GM18861 (cell line): ENCODE measurements around the gene C1orf21.
"Not testable (repeated sequence)": the region's sequence is repeated elsewhere in the genome, so short reads cannot be mapped to it uniquely, and the experiment has no call there.

Experiments
- ATAC-seq: cut with Tn5 transposase; IDR thresholded peaks from one replicate; pipeline ENCODE4 v1.9.1; 2021; ENCODE audit not compliant: unreplicated experiment

Gene C1orf21

DNA sequence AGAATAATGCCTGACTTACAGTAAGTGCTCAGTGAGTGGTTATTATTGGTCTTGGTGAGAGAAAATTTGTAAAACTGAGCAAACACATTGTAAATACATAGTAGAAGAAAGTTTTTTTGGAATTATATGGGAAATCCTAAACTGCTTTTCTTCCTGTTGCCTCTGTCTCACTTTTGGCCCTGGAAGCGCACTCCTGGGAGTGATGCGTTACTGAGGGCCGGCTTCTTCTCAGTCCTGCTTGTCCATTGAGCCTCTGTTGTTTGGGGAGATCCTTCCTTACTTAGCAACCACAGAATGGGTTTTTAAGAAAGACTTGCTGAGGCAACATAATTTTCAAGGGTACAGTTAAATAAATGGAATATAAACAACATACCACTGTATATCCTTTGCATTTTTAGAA lies 201.9 kb downstream of the C1orf21 start:
- ATAC-seq: no peak

DNA sequence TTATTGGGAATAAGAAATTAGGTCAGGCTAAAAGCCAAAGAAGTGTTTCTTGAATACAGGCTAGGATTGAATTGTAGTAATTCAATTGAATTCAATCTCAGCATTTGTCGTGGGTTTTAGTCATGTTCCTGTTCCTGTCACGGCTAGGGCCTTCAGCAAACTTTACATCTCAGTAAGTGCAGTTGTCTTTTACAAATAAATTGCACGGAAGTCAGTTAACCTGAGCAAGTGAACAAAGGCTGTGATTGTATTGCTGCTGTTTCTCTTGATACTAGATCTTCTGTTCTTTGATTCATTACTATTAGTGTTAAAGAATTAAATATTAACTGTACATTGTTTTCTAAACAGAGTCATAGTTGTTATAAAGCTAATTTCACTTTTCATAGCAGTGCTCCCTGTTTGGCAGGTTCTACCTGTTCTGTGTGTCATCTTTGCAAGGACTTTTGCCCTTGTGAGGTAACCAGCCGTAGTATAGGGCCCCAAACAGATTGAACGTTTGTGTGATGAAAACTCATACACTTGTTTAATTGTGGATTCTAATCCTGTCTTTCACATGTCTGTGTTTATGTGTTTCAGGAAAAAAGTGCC lies 203.4 kb downstream of the C1orf21 start:
- no peak for ATAC-seq

DNA sequence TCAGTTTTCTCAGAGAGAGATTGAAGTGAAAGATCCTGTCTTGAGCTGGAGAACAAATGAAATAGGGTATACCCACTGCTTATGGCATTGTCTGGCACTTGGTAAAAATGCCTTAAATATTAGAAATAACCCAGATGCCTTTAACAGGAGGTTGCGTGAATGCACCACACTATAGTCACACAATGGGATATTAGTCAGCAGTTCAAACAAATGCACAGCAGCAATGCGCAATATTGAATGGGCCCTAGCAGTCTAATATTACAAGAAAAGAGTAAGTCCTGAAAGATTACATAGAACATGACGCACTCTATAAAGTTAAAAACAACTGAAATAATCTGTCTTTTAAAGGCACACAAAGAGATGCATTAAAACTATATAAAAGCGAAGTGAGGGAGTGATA lies 206.8 kb downstream of the C1orf21 start:
- ATAC-seq: no peak

DNA sequence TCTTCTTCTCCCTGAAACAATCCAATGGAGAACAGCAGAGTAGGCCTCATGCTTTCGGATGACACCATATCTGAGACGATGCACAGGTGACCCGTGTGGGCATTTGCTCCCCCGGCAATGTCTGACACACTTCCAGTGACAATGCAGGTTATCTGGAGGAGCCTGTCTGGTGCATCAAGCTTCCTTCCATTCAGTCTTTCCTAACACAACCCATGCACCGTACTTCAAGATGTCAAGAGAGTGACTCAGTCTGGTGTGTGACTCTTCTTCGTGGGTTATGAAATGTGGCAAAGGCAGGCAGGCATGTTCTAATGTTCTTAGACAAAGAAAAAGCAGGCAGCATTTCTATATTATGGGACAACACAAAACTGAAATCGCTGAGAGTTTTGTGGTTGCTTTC lies 208.8 kb downstream of the C1orf21 start:
- no peak for ATAC-seq

DNA sequence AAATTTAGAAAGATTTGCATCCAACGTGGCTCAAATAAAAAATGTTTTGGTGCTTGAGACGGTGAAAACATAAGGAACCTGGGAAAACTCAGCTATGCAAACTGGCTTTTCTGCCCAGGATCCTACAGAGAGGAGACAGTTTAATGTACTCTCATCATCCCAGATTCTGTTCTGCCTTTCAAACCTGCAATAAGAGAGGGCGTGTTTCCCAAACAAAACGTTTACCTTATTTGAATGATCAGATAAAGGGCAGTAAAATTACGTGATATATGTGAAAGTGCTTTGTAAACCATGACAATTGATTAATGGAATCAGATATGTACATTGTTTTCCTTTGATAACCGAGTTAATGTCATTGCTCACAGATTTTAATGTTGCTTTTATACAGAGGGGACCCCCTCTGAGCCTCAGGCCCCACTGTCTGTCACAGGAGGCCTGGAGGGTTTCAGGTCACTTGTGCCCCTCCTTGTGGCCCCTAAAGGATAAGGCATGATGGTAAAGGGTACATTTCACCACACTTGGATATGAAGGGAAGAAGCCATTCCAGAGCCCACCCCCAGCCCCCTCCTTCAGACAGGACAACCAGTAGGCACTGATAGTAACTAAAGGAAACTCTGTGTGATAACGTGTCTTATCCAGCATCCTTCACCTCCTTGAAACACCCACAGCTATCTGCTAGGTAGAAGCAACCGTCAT lies 210.3 kb downstream of the C1orf21 start:
- ATAC-seq: no peak

DNA sequence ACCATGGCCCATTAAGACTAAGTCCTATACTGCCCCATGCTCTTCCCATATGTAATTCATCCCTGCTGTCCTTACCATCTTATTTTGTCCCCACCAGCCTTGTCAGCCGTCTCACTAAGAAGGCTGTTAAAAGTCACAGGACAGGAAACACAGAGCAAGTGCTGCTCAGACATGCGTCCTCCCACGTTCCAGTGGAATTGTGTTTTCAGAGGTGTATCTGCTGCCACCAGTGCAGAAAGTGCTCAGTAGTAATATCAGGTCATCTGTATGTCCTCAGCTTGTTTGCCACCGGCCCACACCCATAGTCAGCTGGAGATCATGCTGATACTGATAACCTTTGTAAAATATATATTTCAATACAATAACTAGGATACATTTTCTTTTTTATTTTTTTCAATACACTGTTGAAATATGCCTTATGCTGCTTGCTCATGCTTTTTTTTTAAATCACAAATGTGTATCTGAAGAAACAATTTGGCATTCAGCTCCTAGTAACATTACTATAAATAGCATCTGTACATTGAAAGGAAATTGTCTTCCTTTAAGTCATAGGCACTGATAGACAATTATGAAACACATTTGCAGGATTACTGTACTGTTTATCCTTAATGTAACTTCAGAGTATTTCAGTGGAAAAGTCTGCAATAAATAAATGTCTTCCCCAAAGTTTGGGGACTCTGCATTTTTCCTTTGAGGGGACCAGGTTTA lies 211.0 kb downstream of the C1orf21 start:
- no peak for ATAC-seq

DNA sequence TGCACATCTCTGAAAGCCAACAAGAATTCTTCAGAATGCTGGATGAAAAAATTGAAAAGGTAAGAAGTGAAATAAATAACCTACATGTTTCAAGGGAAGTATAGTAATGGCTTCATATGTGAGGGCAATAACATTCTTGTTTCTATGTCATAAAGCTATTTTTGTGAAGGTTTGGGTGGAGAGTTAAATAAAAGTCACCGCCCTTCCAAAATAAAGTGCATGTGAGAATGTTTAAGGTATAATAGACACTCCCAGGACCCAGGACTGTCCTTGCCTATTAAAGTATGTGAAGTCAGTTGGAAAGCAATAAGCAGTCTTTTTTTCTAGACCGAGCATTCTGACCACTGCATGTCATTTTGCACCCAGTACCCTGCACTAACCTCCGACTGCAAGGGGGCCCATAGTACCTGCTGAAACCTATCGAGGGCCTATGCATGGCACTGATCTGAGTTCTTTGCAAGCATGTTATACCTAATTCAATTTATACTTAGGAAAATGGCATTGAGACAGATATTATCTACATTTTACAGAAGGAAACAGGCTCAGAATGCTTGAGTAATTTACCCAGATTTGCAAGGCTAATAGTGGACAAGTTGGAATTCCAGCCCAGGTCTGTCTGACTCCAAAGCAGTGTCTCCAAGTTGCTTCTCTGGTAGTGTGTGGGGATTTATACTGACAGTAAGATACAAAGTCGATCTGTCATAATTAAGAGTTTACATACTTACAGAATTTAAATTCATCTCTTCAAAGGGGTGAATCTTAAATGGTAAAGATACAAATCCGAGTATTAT lies 211.8 kb downstream of the C1orf21 start:
- ATAC-seq: no peak

DNA sequence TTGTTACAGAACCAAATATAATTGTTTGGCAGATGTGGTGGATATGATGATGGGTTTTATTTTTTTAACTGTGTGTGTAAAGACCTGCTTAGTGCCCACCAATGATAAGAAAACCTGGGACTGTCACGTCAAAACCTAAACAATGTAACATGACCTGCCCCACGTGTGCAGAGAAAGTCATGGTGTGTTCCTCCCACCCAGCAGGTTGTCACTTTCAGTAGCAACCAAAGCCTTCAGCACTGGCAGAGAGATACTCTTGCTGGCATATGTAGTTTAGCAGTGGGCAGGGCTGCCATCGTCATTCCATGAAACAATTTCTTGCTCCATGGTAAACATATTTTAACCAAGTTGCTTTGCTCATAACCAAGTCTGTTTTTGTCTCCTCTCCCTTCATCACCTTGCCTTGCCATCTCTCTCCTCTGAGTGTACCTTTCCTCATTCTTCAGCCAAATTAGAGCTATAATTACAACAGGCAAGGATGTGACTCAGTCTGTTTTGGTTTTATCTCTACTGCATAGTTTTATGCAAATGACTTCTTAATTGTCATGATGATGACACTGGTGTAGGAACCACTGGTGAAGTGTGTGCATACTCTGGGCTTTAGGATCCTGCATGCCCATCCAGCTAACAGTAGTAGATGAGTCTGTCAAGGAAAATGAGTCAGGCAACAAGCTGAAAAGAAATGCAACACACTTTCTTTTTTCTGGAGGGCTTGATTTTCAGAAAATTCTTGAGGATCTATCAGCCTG lies 217.5 kb downstream of the C1orf21 start:
- no peak for ATAC-seq

DNA sequence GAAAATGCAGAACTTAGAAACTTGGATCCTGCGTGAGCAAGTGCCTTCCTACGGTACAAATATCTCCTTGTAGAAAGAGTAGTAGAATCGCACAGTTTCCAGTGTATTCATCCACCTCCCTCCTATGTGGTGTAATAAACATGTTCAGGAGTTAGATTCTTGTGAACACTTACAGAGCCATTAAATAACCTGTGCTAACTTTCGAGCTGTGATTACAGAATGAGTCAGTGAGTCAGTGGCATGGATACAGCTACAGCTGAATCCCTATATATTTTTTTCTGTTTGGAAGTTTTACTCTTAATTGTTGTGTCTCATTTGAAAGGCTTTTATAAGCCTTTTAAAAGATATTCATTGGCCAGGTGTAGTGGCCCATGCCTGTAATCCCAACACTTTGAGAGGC lies 219.1 kb downstream of the C1orf21 start:
- ATAC-seq: no peak

DNA sequence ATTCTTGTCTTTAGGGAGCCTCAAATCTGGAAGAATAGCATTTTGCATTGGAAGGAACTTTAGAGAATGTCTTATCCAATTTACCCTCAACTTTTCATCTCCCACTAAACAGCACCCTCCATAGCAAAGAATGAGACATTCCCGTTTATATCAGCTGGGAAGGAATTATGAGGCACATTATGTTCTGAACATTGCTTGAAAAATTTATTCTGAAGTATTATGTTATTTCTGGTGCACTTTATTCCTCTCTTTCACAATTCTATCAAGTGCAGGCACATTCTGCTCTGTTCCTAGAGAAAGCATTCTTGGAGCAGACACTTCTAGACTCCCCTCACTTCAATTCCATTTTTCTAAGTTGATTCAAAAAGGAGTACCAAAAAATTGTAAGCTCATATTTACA lies 220.0 kb downstream of the C1orf21 start:
- no peak for ATAC-seq

DNA sequence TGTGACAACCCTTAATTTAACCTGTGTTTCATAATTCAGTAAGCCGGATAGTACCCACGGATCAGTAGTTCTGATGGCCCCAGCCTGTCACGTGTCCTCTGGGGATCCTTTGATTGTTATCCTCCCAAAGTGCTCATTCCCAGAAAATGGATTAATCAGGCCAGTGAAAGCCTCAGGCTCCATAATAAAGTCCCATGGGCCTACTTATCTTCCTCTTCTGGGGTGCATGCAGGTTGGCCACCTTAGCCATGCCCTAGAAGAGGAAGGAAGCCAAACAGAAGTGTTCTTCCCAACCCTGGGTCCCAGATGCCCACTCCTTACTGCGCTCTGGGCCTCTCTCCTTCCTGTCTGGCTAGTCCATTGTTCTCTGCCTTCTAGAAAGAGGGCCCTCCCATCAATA lies 221.8 kb downstream of the C1orf21 start:
- no peak for ATAC-seq

DNA sequence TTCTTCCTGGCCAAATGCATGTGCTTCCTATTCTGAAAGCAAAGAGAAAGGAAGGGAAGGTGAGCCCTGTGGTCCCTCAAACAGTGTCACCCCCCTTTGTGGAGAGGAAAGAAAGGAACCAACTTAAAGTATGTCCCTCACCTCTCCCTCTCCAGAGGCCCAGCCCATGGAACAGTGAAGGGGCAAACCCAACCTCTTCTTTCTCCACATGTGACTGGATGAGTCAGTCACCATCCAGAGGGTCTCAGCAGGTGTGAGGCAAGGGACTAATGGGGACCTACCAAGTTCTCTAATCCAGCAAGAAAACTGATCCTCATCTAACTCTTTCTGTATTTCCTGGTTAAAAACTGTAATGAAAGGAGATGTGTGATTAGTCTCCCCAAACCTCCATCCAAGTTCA lies 222.2 kb downstream of the C1orf21 start:
- ATAC-seq: no peak

DNA sequence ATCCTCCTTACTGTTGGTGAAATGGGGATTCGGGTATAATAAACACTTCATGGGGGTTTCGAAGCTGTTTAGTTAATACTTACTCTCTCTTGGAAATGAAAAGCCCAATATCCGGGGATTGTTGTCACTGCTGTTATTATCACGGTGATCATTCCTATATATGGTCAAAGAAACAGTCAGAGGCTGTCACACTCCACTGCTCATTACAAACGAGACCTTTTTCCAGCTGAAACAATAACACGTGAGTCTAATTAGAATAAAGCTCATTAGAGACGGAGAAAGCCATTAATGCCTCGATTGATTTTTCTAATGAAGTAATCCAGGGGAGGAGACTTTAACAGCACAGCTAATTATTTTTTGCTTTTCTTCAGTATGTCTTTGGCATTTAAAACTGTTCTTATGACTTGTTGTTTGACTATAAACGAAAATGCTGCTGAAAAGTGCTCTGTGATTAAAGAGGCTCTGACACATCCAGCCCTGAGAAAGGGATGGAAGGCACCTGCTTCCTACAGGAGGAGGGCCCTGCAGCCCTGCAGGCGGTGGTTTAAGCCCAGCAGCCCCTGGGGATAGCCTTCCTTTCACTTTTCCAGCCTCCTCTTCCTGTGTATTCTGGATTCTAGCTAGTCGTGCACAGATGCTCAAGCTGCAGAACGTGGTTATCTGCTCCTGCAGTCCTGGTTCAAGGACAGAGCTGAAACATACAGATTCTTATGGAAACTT lies 224.2 kb downstream of the C1orf21 start:
- ATAC-seq: no peak

DNA sequence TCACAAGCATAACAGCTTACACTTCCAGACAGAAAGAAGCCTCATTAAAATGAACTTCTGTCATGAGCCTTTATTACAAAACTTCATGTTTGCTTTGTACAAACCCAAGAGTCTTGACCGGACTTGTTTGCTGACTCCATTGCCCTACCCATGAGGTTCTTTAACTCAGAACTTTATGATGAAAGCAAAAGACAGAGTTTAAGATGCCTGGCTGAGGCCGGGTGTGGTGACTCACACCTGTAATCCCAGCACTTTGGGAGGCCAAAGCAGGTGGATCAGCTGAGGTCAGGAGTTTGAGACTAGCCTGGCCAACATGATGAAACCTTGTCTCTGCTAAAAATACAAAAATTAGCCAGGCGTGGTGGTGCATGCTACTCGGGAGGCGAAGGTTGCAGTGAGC lies 225.4 kb downstream of the C1orf21 start:
- ATAC-seq: not testable (repeated sequence)

DNA sequence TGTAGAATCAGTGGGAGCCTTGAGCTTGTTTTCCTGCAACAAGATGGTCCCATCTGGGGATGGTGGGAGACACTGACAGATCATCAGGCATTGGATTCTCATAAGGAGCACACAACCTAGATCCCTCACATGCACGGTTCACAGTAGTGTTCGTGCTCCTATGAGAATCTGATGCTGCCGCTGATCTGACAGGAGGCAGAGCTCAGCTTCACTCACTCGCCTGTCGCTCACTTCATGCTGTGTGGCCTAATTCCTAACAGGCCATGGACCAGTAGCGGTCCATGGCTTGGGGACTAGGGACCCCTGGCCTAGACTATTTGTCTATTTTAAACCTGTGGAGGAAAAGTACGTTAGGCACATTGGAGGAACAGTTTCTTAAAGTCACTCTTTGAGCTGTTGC lies 227.8 kb downstream of the C1orf21 start:
- ATAC-seq: no peak

DNA sequence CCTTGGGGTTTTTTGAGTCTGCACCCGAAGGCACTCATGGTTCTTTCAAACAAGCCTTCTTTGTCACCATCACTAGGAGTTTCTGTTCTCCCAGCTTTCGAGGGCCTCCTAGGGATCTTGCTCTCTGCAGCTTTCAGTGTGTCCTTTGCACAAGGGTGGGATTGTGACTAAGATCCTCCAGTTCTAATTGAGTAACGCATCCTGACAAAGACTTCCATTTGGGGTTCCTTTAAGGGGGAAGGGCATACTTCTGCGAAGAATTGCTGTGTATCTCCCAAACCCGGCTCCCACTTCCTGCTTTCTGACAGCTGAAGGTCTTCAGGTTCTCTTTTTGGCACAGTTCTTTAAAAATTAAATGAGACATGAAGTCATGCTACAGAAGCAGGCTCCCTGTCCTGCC lies 228.5 kb downstream of the C1orf21 start:
- ATAC-seq: no peak

DNA sequence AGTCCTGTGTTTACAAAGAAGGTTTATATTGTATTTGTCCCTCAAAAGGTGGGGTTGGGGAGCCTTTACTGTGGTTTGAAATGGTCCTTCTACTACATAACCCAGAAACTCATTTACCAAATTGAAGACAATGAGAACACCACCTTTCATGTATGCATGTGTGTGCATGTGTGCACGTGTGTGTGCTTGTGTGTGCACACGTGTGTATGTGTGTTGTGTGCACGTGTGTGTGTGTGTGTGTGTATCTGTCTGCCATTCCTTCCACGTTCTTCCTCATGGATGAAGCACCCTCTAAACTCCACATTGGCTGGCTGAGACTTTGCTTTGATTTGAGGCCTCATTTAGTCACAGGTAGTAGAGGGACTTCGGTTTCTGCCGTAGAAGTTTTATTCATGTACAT lies 229.7 kb downstream of the C1orf21 start:
- no peak for ATAC-seq

DNA sequence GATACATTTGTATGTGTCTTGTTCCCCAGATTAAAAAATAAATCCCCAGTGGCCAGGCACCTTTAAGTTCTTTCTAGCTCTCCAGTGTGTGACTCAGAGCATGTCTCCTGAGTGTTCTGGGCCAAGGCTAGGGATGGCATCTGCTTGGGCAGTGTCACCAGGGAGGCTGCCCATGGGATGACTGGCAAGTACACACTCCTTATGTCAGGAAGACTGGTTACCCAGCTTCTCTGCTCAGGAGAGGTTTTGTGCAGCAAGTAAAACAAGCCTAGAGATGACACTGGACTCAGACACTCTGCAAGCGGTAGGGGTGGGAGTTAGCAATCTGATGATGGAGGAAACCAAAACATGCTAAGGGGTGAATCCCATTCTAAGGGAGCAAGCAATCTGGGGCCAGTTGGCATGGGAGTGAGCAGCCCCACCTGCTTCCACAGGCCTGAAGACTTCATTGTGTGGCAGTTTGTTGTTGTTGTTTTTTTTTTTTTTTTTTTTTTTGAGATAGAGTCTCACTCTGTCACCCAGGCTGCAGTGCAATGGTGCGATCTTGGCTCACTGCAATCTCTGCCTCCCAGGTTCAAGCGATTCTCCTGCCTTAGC lies 230.7 kb downstream of the C1orf21 start:
- ATAC-seq: no peak

DNA sequence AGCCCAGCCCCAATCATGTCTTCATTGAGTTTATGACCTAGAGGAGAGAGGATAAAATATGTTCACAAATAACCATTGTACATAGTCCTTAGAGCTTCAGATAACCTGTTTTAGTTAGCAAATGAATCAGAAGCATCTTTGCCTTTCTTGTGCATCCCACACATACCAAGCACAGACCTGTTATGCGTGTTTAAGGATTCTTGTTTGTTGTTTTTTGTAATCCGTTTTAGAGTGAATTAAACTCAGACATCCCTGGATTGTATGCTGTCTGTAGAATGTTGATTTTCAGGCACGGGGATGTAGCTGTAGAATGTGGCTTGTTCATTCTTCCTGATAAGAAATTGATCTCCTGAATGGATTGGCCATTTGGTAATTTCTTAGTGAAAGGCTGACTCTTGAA lies 232.0 kb downstream of the C1orf21 start:
- ATAC-seq: no peak

DNA sequence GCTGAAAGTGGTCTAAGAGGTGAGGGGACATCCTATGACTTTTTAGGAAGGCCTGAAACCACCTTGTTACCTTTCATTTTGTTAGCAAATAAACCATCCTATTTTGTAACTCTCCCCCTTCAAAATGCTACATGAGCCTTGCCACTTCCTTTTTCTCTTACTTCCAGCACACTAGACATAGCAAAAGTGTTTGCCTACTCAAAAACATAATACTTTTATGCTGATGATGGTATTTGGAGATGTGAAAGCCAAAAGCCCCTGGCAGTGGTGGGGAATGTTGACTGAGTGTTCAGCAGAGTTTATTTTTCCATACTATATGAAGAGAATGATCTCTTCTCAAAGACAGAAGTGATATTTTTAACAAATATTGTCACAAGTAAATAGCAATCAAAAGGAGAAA lies 233.6 kb downstream of the C1orf21 start:
- ATAC-seq: no peak
